Activated CD4-positive, alpha-beta memory T cell treated with anti-CD3 and anti-CD28 coated beads, Interleukin-2, amount 10 ng/mL, durations not matched to agents 7 days and 5 days (primary cell): ENCODE data around the gene SENP8. TPM values are rescaled to one million over a fixed set of nuclear protein-coding genes. Genes with fewer than 3 reads are reported as not detected.

Experiments
- CTCF ChIA-PET: fragments of 350-600 bp; sonication (Branson Sonifier 250); formaldehyde crosslinking; loops from one replicate; lab custom pipeline; 2021; ENCODE audit warnings: antibody characterized with exemption, inconsistent platforms; lab: Charles Lee
- POLR2A ChIA-PET: fragments of 350-600 bp; sonication (Branson Sonifier 250); formaldehyde crosslinking; loops from one replicate; lab custom pipeline; 2021; ENCODE audit warnings: antibody characterized with exemption; lab: Charles Lee
- DNase-seq: peaks from one replicate; pipeline ENCODE4 v3.0.0-alpha.2; 2020
- H3K27ac Mint-ChIP-seq: one replicate; pipeline ENCODE4 v1.8.0; 2021; ENCODE audit warnings: mild to moderate bottlenecking, mixed read lengths
- H3K27me3 Mint-ChIP-seq: one replicate; pipeline ENCODE4 v1.8.0; 2021; ENCODE audit warnings: mixed read lengths
- H3K36me3 Mint-ChIP-seq: one replicate; pipeline ENCODE4 v1.8.0; 2021; ENCODE audit warnings: low read depth, mixed read lengths
- H3K4me1 Mint-ChIP-seq: one replicate; pipeline ENCODE4 v1.8.0; 2021; ENCODE audit warnings: mixed read lengths
- H3K4me3 Mint-ChIP-seq: one replicate; pipeline ENCODE4 v1.8.0; 2021; ENCODE audit warnings: mild to moderate bottlenecking, mixed read lengths
- H3K9me3 Mint-ChIP-seq: one replicate; pipeline ENCODE4 v1.8.0; 2021; ENCODE audit warnings: mixed read lengths
- total RNA-seq, 2 experiments: library from RNA; stranded (reverse); gene quantifications; one replicate each; pipeline ENCODE4 v1.2.3, GENCODE V29; 2021

SENP8 gene
- total RNA-seq, 2 experiments from 2014 or later = 0.73 to 1.4 TPM

- no peaks in the 10 kb centered on the region for H3K4me1 Mint-ChIP-seq
- H3K27me3 Mint-ChIP-seq = no peaks in the 10 kb centered on the region
- DNase-seq = no peak
- CTCF ChIA-PET = no interaction called here
- no peak overlapping the region for H3K27ac Mint-ChIP-seq
- no peaks in the 10 kb centered on the region for H3K36me3 Mint-ChIP-seq
- H3K9me3 Mint-ChIP-seq = no peaks in the 10 kb centered on the region
- H3K4me3 Mint-ChIP-seq = no peak overlapping the region
- POLR2A ChIA-PET = no interaction called here
These were observed 29.2 kb downstream of the SENP8 start for GRCh38 chr15:72147418-72147817.

GRCh38 chr15:72153269-72154000 lies 35.2 kb downstream of the SENP8 start:
- Mint-ChIP-seq H3K27me3 (no peaks in the 10 kb centered on the region), H3K4me3 (no peak overlapping the region), H3K36me3 (no peaks in the 10 kb centered on the region), H3K9me3 (no peaks in the 10 kb centered on the region), H3K4me1 (peaks cover 8% of the 10 kb centered on the region), H3K27ac (no peak overlapping the region)
- no peak for DNase-seq
- ChIA-PET CTCF (interaction anchor here (1.2 to 1.6 kb wide), 4 partner anchors 35 to 409 kb away, joined by 3 to 6 read pairs (median 4); partner anchors contain the start of genes MYO9A and SENP8), POLR2A (no interaction called here)

GRCh38 chr15:72154316-72154715 lies 36.1 kb downstream of the SENP8 start:
- CTCF ChIA-PET = interaction anchor here (1.2 to 1.6 kb wide), 3 partner anchors 36 to 410 kb away, joined by 3 to 6 read pairs (median 5); partner anchors contain the start of genes MYO9A and SENP8
- H3K27me3 Mint-ChIP-seq = peaks cover 4% of the 10 kb centered on the region
- H3K4me3 Mint-ChIP-seq = no peak overlapping the region
- DNase-seq = no peak
- H3K27ac Mint-ChIP-seq = no peak overlapping the region
- H3K36me3 Mint-ChIP-seq = no peaks in the 10 kb centered on the region
- H3K4me1 Mint-ChIP-seq = peaks cover 8% of the 10 kb centered on the region
- POLR2A ChIA-PET = no interaction called here
- H3K9me3 Mint-ChIP-seq = no peaks in the 10 kb centered on the region

- ChIA-PET CTCF (interaction anchor here (1.0 to 3.0 kb wide), 5 partner anchors 13 to 412 kb away, joined by 4 to 36 read pairs (median 14); no protein-coding TSS in a partner anchor), POLR2A (no interaction called here)
- no peak overlapping the region for H3K27ac Mint-ChIP-seq
- no peak for DNase-seq
- no peaks in the 10 kb centered on the region for H3K36me3 Mint-ChIP-seq
- peaks cover 8% of the 10 kb centered on the region for H3K4me1 Mint-ChIP-seq
- peak overlapping the region; percentile 61 for H3K4me3 Mint-ChIP-seq
- peaks cover 4% of the 10 kb centered on the region for H3K27me3 Mint-ChIP-seq
- no peaks in the 10 kb centered on the region for H3K9me3 Mint-ChIP-seq
These were observed 36.9 kb downstream of the SENP8 start for GRCh38 chr15:72155003-72155621.

- Mint-ChIP-seq H3K27me3 (peaks cover 4% of the 10 kb centered on the region), H3K9me3 (no peaks in the 10 kb centered on the region), H3K27ac (no peak overlapping the region), H3K36me3 (no peaks in the 10 kb centered on the region), H3K4me3 (peak overlapping the region; percentile 61), H3K4me1 (peaks cover 8% of the 10 kb centered on the region)
- ChIA-PET POLR2A (no interaction called here), CTCF (interaction anchor here (0.5 to 3.0 kb wide), 16 partner anchors 9 to 562 kb away, joined by 3 to 36 read pairs (median 4); no protein-coding TSS in a partner anchor)
- peak; percentile 86 for DNase-seq
These were observed 37.7 kb downstream of the SENP8 start for GRCh38 chr15:72155635-72156616.

- Mint-ChIP-seq H3K4me3 (no peak overlapping the region), H3K27me3 (peaks cover 4% of the 10 kb centered on the region)
These were observed 38.7 kb downstream of the SENP8 start for GRCh38 chr15:72156928-72157327.

GRCh38 chr15:72160696-72161245 lies 42.6 kb downstream of the SENP8 start:
- Mint-ChIP-seq H3K27me3 (peaks cover 4% of the 10 kb centered on the region), H3K4me1 (peaks cover 2% of the 10 kb centered on the region), H3K9me3 (no peaks in the 10 kb centered on the region), H3K36me3 (no peaks in the 10 kb centered on the region), H3K4me3 (no peak overlapping the region), H3K27ac (no peak overlapping the region)
- no peak for DNase-seq
- ChIA-PET CTCF (no interaction called here), POLR2A (no interaction called here)

More at GRCh38 chr15:72156928-72157327, 38.7 kb downstream of the SENP8 start:
- H3K4me1 Mint-ChIP-seq = peaks cover 8% of the 10 kb centered on the region
- DNase-seq = no peak
- no peak overlapping the region for H3K27ac Mint-ChIP-seq
- no peaks in the 10 kb centered on the region for H3K9me3 Mint-ChIP-seq
- ChIA-PET CTCF (interaction anchor here (0.7 to 3.0 kb wide), 12 partner anchors 11 to 417 kb away, joined by 3 to 36 read pairs (median 7); no protein-coding TSS in a partner anchor), POLR2A (no interaction called here)
- no peaks in the 10 kb centered on the region for H3K36me3 Mint-ChIP-seq

GRCh38 chr15:72161361-72162132 lies 43.3 kb downstream of the SENP8 start:
- Mint-ChIP-seq H3K36me3 (no peaks in the 10 kb centered on the region), H3K4me1 (no peaks in the 10 kb centered on the region), H3K9me3 (no peaks in the 10 kb centered on the region), H3K4me3 (no peak overlapping the region), H3K27me3 (peaks cover 4% of the 10 kb centered on the region), H3K27ac (no peak overlapping the region)
- POLR2A ChIA-PET = no interaction called here
- CTCF ChIA-PET = no interaction called here
- no peak for DNase-seq

- Mint-ChIP-seq H3K4me3 (no peak overlapping the region), H3K4me1 (no peaks in the 10 kb centered on the region), H3K9me3 (no peaks in the 10 kb centered on the region), H3K36me3 (no peaks in the 10 kb centered on the region), H3K27me3 (peaks cover 4% of the 10 kb centered on the region), H3K27ac (no peak overlapping the region)
- ChIA-PET POLR2A (no interaction called here), CTCF (no interaction called here)
- DNase-seq = no peak
These were observed 44.4 kb downstream of the SENP8 start for GRCh38 chr15:72162569-72162968.

- ChIA-PET CTCF (no interaction called here), POLR2A (no interaction called here)
- Mint-ChIP-seq H3K9me3 (no peaks in the 10 kb centered on the region), H3K27ac (no peak overlapping the region), H3K27me3 (peaks cover 4% of the 10 kb centered on the region), H3K4me1 (peaks cover 9% of the 10 kb centered on the region), H3K36me3 (no peaks in the 10 kb centered on the region), H3K4me3 (no peak overlapping the region)
- DNase-seq = no peak
These were observed 45.5 kb downstream of the SENP8 start for GRCh38 chr15:72163719-72164118.

- no peak overlapping the region for H3K27ac Mint-ChIP-seq
These were observed 48.7 kb downstream of the SENP8 start for GRCh38 chr15:72166716-72167417.

More at GRCh38 chr15:72166716-72167417, 48.7 kb downstream of the SENP8 start:
- CTCF ChIA-PET = interaction anchor here (3.5 kb wide), 1 partner anchor 11 kb away, joined by 12 read pairs; no protein-coding TSS in a partner anchor
- Mint-ChIP-seq H3K36me3 (no peaks in the 10 kb centered on the region), H3K4me1 (peaks cover 15% of the 10 kb centered on the region), H3K9me3 (no peaks in the 10 kb centered on the region), H3K27me3 (no peaks in the 10 kb centered on the region), H3K4me3 (no peak overlapping the region)
- POLR2A ChIA-PET = no interaction called here
- no peak for DNase-seq
